Activated T-cell treated with anti-CD3 and anti-CD28 coated beads, Interleukin-2, amount 50 U/mL, for 1 hour (primary cell): ENCODE measurements around the gene CSRP3.

ENCODE experiments used
- DNase-seq: peaks from one replicate; pipeline ENCODE4 v3.0.0-alpha.2; 2020

Gene CSRP3

GRCh38 chr11:19201737-19202605, at the start of gene CSRP3:
Gene CSRP3 (minus strand): TSS chr11:19201983. CDS start chr11:19192448, 9,535 bp downstream.
- DNase-seq, result no peak

DNA sequence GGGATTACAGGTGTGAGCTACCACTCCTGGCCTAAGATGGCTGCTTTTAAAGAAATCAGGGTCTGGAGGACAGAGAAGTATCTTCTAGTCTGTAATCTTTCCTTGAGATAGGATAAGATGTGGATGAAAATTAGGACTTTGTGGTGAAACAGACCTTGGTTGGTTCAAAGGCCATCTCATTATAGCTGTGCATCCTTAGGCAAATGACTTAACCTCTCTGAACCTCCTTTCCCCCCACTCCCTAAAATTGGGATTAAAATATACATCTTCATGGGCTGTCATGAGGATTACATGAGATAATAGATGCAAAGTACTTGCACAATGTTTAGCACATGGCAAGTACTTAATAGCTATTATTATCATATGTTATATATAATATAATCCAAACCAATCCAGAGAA, 49.8 kb upstream of the CSRP3 start:
- no peak for DNase-seq

- no peak for DNase-seq
Measured at GRCh38 chr11:19246816-19247215, 45.0 kb upstream of the CSRP3 start.

- DNase-seq, result no peak
Measured at GRCh38 chr11:19245351-19245750, 43.6 kb upstream of the CSRP3 start.

GRCh38 chr11:19244621-19245020, 42.8 kb upstream of the CSRP3 start:
- DNase-seq, result no peak

GRCh38 chr11:19244084-19244483, 42.3 kb upstream of the CSRP3 start:
- DNase-seq, result no peak

DNA sequence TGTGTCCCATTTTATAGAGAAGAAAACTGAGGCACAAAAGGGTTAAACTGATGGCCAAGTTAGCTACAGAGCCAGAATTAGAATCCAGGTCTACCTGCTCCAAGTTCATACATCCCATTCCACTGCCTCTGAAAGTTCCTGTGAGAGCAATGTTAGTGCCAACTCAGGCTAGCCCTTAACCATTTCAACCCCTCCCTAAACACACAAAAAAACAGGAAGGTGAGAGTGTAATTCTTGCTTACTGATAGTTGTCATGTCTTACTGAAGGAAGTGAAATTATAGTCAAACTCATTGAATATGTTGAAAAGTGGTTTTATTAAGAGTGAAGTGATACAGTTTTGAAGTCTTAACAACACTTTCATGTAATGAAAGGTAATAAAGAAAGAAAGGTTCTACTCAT, 41.8 kb upstream of the CSRP3 start:
- DNase-seq, result no peak

- no peak for DNase-seq
Measured at GRCh38 chr11:19243143-19243542, 41.4 kb upstream of the CSRP3 start.

DNA sequence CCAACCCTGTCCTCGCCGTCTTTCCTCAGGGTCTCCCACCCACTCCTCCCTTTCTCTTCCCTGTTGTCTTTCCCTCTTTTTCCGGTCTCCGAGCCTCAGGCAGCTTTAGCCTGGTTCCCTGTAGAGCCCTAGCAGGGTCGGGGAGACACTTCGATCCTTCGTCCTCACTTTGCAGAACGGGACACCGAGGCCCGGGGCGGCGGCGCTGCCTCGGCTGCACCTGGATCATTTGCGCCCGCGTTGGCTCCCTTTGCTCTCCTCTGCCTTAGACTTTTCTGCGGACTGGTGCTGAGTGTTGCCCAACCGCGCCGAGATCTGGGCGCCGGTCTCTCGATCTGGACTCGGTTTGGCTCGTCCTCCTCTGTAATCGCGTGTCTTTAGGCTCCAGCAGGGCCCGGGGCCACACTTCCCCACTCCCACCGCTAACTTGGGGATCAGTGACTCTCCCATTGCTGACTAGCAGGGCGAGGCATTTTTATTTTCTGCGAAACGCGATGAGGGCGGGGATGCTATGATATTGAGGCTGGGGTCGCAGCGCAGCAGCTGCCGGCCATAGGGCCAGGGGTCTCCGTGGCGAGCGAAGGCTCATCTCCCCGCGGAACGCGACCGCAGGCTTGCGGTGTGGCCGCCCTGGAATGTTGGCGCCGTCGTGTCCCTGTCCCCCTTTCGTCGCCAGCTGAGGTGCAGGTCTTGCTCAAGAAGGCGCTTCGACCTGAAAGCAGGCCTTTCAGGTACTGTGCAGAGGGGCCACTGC, 40.6 kb upstream of the CSRP3 start:
- DNase-seq, result no peak

DNA sequence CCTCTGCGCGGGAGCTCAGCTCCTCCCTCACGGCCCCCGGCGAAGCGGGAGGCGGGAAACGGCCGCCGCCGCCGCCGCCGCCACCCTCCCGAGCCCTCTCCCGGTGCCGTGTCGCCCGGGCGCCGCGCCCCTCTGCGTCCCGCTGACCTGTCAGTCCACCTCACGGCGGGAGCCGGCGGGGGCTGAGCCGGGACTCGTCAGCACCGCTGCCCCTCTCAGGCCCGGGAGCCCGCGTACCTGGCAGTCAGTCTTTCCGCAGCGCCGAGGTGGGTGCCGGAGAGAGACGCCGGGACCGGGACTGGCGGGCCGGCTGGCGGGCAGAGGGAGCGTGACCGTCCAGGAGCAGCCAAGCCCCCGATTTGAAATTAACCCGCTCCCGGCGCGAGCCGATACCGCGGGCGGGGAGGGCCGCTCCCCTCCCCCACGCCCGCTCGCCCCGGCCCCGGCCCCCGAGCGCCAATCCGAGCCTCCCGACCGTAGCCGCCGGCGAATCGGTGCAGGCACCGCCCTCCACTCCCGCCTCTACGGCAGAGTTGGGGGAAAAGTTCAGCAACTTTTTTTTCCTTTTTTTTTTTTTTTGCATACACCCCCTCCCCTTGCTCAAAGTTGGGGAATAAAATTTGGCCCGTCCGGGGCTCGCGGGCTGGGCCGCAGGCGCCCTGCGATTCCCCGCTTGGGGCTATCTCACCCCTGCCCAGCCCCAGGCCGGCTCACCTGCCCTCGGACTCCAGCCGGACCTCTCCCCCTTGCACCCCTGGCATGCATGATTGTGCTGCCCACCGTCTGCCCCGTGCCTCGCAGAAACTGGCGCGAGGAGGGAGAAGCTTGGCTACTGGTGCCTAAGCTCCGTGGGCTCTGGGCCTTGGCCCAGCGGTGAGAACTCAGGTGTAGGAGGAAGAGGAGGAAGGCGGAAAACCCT, 39.7 kb upstream of the CSRP3 start:
- no peak for DNase-seq

- DNase-seq, result peak; percentile 76
Measured at GRCh38 chr11:19240420-19241259, 38.9 kb upstream of the CSRP3 start, which contains the start of gene E2F8. Gene E2F8 (minus strand): TSS chr11:19240945. CDS start chr11:19240121, 824 bp downstream.

- no peak for DNase-seq
Measured at GRCh38 chr11:19239039-19239438, 37.3 kb upstream of the CSRP3 start.

- DNase-seq, result no peak
Measured at GRCh38 chr11:19237813-19238212, 36.0 kb upstream of the CSRP3 start.

GRCh38 chr11:19237381-19237780, 35.6 kb upstream of the CSRP3 start:
- no peak for DNase-seq

DNA sequence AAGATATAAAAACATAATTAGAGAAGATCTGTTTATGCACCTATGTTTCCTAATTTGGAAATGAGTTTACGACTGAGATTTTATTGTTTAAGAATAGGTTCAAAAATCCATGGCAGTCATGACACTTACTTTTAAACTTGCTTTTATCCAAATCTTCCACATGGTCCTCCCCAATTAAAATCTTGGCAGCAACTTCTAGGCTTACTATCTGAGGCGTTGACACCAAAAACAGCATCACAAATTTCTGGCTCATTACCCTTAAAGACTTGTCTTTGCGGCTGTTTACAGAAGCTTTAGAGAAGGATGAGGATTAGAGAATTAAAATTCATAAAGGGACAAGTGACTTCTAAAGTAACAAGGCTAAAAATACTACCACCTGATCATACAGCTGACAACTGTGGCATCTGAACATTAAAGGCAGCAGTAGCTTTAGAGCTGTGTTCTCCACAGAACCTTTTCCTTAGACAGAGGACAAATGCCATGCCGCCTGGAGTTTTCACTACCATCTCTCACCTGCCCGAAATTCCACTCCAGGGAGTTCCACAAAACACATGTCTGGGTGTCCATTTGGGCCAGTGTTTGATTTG, 32.5 kb upstream of the CSRP3 start:
- no peak for DNase-seq

DNA sequence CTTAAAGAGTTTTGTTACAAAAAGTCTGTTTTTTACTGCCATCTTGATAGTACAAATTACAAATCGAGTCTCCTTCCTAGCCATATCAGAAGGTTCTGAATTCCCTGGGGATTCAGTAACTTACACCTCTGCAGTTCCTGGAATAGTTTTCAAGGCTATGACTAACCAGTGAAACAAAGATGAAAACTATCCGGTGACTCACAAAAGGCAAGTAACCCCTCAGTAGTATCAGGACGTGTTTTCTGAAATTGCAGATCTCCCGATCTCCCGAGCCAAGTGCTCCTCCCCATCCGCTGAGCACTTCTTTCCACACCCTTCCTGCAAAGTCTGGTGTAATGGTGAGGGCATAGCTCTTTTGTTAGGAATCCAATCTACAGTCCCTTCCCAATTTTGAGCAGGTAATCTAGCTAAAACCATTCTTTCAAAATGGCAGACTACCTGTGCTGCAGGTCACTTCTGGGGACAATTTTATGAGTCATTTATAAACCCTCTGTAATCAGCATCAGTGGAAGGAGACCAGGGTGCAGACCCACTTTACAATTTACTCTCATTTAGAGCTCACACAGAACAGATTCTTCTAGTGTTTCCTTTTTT, 31.2 kb upstream of the CSRP3 start:
- no peak for DNase-seq

- DNase-seq, result no peak
Measured at GRCh38 chr11:19229671-19230070, 27.9 kb upstream of the CSRP3 start.

DNA sequence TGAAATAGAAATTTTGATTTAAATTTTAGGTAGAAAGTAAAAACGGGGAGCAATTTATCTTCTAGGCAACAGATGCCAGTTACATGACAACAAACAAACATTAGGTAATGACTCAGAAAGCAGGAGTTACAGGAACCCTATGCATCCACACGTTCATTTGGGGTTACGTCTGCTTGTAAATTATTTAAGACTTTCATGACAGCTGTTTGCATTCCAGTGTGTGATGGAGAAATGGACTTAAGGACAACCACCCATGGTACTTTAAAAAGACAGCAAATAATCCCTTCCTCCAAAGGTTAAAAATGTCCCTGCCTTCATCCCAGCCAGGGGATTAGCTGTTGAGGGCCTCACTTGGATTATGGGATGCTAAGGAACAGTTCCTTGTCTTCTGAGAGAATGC, 27.2 kb upstream of the CSRP3 start:
- no peak for DNase-seq

DNA sequence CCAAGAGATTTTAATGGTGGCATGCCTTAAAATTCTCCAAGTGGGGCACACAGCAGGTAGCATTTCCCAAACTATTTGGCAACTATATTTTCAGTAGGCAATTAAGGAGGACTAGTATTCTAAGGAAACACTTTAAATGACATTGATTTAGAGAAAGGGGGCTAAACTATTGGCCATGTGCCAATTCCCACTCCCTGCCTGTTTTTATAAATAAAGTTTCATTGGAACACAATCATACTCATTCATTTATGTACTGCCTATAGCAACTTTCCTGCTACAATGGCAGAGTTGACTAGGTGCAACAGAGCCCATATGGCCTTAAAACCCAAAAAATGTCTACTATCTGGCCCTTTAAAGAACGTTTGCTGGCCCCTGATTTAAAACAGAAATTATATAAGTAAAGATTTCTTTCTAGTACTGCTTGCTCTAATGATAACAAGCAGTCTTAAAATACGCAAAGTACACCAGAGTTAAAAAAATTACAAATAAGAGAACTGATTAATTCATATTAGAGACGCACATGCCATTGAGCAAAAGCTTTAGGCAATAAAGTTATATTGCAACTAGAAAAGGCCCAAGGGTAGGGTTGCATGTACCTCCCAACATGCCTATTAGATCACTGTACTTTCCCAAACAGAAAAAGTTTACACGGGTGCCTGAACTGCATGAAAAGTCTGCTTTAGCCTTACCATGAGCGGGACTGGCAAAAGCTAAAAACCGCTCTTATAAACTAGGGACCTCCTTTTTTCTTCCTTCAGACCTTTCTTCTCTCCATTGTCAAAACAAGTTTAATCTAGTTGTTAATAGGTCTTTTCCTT, 24.8 kb upstream of the CSRP3 start:
- DNase-seq, result no peak

- DNase-seq, result no peak
Measured at GRCh38 chr11:19225581-19225980, 23.8 kb upstream of the CSRP3 start.
